Heart left ventricle (tissue), 16 donors: Measurements from ENCODE around the gene ZNF514. TPM values are rescaled to one million over a fixed set of nuclear protein-coding genes. Genes with fewer than 3 reads are reported as not detected.

Experiments used
- ATAC-seq, 4 donors: fragments of 200-7000 bp; cut with Tn5 transposase; one replicate each; pipeline ENCODE4 v1.9.1; 2020 to 2022; ENCODE audit warnings: moderate library complexity in 4 of 4, mild to moderate bottlenecking in 3 of 4, moderate number of reproducible peaks in 1 of 4
- DNase-seq, 5 donors: peaks; one replicate each; pipeline ENCODE4 v3.0.0-alpha.2; 2020
- H3K27ac ChIP-seq, 12 donors: fragments of 200-600 bp; sonication (generic) in 4 of 12; one replicate each; pipeline versions ENCODE4 v1.5.0 to v1.8.0; 2016 to 2022; ENCODE audit warnings: mild to moderate bottlenecking in 2 of 12
- H3K27me3 ChIP-seq, 9 donors: fragments of 200-600 bp; sonication (generic) in 2 of 9; one replicate each; pipeline versions ENCODE4 v1.5.1 to v1.8.0; 2016 to 2022; ENCODE audit warnings: mild to moderate bottlenecking in 3 of 9
- H3K36me3 ChIP-seq, 9 donors: fragments of 200-600 bp; sonication (generic) in 2 of 9; one replicate each; pipeline versions ENCODE4 v1.5.0 to v1.8.0; 2018 to 2022; ENCODE audit warnings: mild to moderate bottlenecking in 2 of 9
- H3K4me1 ChIP-seq, 12 donors: fragments of 200-600 bp; sonication (generic) in 4 of 12; one replicate each; pipeline versions ENCODE4 v1.5.0 to v1.8.0; 2016 to 2022; ENCODE audit warnings: mild to moderate bottlenecking in 3 of 12
- H3K4me3 ChIP-seq, 12 donors: fragments of 200-600 bp; sonication (generic) in 4 of 12; one replicate each; pipeline versions ENCODE4 v1.5.0 to v1.8.0; 2017 to 2022; ENCODE audit warnings: mild to moderate bottlenecking in 9 of 12, moderate library complexity in 4 of 12
- H3K9me3 ChIP-seq, 12 donors: fragments of 200-600 bp; sonication (generic) in 4 of 12; one replicate each; pipeline versions ENCODE4 v1.5.0 to v1.8.0; 2016 to 2022; ENCODE audit warnings: mild to moderate bottlenecking in 1 of 12
- POLR2A ChIP-seq, 2 donors: fragments of 450-650 bp; IDR thresholded peaks; one replicate each; pipeline ENCODE4 v1.6.1; 2017; ENCODE audit warnings: antibody characterized with exemption in 2 of 2, mild to moderate bottlenecking in 2 of 2, moderate library complexity in 2 of 2
- WGBS, 4 donors: extraction: QIAGEN DNeasy Blood & Tissue Kit in 2 of 4; methylation state at CpG; one replicate each; pipeline versions ENCODE4 v1.1.5 to v1.1.7; 2013 to 2018; 5-methylcytosine and 5-hydroxymethylcytosine counted together
- intact Hi-C, 10 donors: fragments of 100-400 bp; cut with DNase I; formaldehyde crosslinking; loops; one replicate each; pipeline versions ENCODE4 v1.11.1 to v1.14.2; 2022
- polyA plus RNA-seq, 2 donors: library from polyadenylated mRNA; stranded (reverse); fragments of 200-250 nt; gene quantifications; one replicate each; pipeline ENCODE4 v1.2.3, GENCODE V29; 2013
- total RNA-seq, 9 donors: library from RNA; depleted of rRNA in 2 of 9; stranded (reverse); fragments of >200 nt in 2 of 9; fragmentation: NEBNext Ultra II Directional in 3 of 9; extraction: Animal tissue kit (Norgen Biotek cat#: 25700) in 3 of 9; gene quantifications; one replicate each; pipeline versions ENCODE4 v1.1.0 to v1.2.4, GENCODE V29; 2016 to 2023
- TF ChIP-seq, protein P1 (sequence below), 12 donors: fragments of 200-600 bp; sonication (generic) in 4 of 12; IDR thresholded peaks; one replicate each; pipeline versions ENCODE4 v1.5.0 to v1.8.0; 2018 to 2022; ENCODE audit warnings: antibody characterized with exemption in 12 of 12, mild to moderate bottlenecking in 5 of 12
- donor health status: ischemic (EF 13 %, LVEDD 7.1; RV severe dilation, severe dysfunction).
- donor health status: healthy with polysubstance abuse.
- donor health status: DM: no; HTN: yes; CAD: no.
- donor health status: DM: no; HTN: no; CAD: no.
- donor health status: ischemic (EF 25% LVEDD 6.9; RV normal size, moderate dysfunction).
- donor health status: ischemic (EF 25% LVEDD 5.7; RV mildly dilated, moderate dysfunction).
- donor health status: healthy.
- donor health status: DM: yes; HTN: yes; CAD: no.
- donor health status: ischemic (EF 35%, LVEDD 5.7; RV mildly dilated, moderate dysfunction).
- donor health status: nonischemic (EF 11% LVEDD 7.7; RV severe dilation, severe dysfunction).
- donor health status: DM: yes; HTN: yes; CAD: no.
- donor health status: PGD.
- donor health status: ischemic (EF 29% LVEDD 5.4; RV normal size, mild dysfunction).
- donor health status: nonischemic (EF 23%, LVEDD 6.1; RV moderate dilation, normal function).

Gene ZNF514
- total and polyA plus RNA-seq, 11 donors = 6.1 to 16.8 (median 11.2) TPM

DNA sequence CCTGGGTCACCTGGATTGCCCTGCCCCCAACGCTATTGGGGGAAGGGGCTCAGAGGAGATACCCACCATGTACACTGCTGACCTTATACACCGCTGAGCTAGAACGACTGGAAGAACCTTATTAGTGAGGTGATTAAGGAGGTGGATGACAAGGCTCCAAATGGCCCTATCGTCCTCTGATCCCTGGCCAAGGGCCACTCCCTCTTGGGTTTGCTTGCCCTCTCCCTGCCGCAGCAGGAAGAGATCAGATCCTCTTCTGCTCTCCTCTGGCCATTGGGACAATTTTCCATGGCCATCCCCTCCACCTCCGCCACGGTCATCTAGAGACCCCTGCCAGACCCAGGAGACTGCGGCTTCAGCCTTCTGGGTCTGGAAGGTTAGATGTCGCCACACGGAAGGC lies 1.2 kb downstream of the ZNF514 start:
- Histone ChIP-seq H3K4me1 (peaks cover 4 to 22% (median 12%) of the 10 kb centered on the region in 12 donors), H3K27ac (peak overlapping the region in 6 of 12 donors; percentile 76 to 88 (median 80)), H3K27me3 (no peaks in the 10 kb centered on the region), H3K9me3 (peaks cover 0 to 24% (median 5%) of the 10 kb centered on the region in 12 donors), H3K36me3 (peaks cover 0 to 37% (median 25%) of the 10 kb centered on the region in 9 donors), H3K4me3 (peak overlapping the region; percentile 50 to 93 (median 81))
- ATAC-seq = no peak
- 51 to 71% (median 58%) methylated on average over 10 of the region's 10 CpGs for WGBS, 4 donors
- no peak for DNase-seq
- TF ChIP-seq, protein P1, sequence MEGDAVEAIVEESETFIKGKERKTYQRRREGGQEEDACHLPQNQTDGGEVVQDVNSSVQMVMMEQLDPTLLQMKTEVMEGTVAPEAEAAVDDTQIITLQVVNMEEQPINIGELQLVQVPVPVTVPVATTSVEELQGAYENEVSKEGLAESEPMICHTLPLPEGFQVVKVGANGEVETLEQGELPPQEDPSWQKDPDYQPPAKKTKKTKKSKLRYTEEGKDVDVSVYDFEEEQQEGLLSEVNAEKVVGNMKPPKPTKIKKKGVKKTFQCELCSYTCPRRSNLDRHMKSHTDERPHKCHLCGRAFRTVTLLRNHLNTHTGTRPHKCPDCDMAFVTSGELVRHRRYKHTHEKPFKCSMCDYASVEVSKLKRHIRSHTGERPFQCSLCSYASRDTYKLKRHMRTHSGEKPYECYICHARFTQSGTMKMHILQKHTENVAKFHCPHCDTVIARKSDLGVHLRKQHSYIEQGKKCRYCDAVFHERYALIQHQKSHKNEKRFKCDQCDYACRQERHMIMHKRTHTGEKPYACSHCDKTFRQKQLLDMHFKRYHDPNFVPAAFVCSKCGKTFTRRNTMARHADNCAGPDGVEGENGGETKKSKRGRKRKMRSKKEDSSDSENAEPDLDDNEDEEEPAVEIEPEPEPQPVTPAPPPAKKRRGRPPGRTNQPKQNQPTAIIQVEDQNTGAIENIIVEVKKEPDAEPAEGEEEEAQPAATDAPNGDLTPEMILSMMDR (IDR thresholded peaks at IDR 0.05) = no peak
- no peak for TF ChIP-seq POLR2A (IDR thresholded peaks at IDR 0.05)
- intact Hi-C loops = loop anchor here in 4 of 10 donors (2.0 to 5.0 kb wide), 2 partner anchors 36 kb away; partner anchors contain the start of gene MRPS5 (in 3 of the 4)

DNA sequence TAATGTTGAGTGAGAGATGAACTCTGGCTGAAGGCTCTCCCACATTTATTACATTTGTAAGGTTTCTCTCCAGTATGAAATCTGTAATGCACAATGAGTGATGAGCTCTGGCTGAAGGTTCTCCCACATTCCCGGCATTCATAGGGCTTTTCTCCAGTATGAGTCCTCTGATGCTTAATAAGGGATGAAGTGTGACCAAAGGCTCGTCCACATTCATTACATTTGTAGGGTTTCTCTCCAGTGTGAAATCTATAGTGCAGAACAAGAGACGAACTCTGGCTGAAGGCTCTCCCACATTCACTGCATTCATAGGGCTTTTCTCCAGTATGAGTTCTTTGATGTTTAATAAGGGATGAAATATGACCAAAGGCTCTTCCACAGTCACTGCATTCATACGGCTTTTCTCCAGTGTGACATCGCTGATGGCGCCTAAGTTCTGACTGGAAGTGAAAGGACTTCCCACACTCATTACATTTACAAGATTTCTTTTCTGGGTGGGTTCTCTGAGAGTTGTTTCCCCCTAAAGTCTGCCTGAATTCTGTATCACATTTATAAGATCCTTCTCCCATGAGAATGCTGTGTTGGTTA lies 10.2 kb downstream of the ZNF514 start:
- no peaks in the 10 kb centered on the region for H3K4me1 ChIP-seq
- intact Hi-C loops = no loop called here
- no peak for TF ChIP-seq POLR2A (IDR thresholded peaks at IDR 0.05)
- TF ChIP-seq, protein P1 (IDR thresholded peaks at IDR 0.05) = no peak
- no peak for DNase-seq
- 92 to 99% (median 95%) methylated on average over 6 of the region's 6 CpGs for WGBS, 4 donors
- no peak for ATAC-seq
- H3K4me3 ChIP-seq = no peak overlapping the region
- H3K27me3 ChIP-seq = no peaks in the 10 kb centered on the region
- no peak overlapping the region for H3K27ac ChIP-seq
- H3K36me3 ChIP-seq = peaks cover 15 to 99% (median 51%) of the 10 kb centered on the region in 9 donors
- H3K9me3 ChIP-seq = peaks cover 0 to 100% (median 92%) of the 10 kb centered on the region in 12 donors

DNA sequence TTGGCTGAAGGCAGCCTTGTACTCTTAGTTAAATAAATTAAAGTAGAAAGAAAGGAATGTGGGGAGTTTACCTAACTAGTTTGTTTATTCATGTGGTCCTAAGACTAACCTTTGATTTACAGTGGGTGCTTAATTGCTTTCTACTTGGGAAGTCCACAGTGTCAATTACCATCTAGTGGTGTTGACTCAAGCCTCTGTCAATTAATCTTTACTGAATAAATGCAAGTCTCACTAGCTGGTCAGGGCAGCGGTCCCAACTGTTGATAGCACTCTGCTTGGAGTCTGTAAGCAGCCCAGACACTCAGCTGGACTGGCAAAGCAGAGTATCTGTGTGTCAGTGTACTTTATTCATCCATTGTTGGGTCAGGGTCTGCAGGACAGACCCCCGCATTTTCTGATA lies 15.8 kb downstream of the ZNF514 start:
- no peaks in the 10 kb centered on the region for H3K4me1 ChIP-seq
- no peaks in the 10 kb centered on the region for H3K27me3 ChIP-seq
- 96 to 100% (median 98%) methylated on average over 2 of the region's 2 CpGs for WGBS, 4 donors
- peaks cover 0 to 66% (median 0%) of the 10 kb centered on the region in 9 donors for H3K36me3 ChIP-seq
- ATAC-seq (no peak), DNase-seq (no peak)
- intact Hi-C loops = no loop called here
- H3K27ac ChIP-seq = no peak overlapping the region
- H3K9me3 ChIP-seq = peaks cover 4 to 99% (median 80%) of the 10 kb centered on the region in 12 donors
- H3K4me3 ChIP-seq = no peak overlapping the region
- no peak for TF ChIP-seq POLR2A (IDR thresholded peaks at IDR 0.05)
- TF ChIP-seq, protein P1 (IDR thresholded peaks at IDR 0.05) = no peak

DNA sequence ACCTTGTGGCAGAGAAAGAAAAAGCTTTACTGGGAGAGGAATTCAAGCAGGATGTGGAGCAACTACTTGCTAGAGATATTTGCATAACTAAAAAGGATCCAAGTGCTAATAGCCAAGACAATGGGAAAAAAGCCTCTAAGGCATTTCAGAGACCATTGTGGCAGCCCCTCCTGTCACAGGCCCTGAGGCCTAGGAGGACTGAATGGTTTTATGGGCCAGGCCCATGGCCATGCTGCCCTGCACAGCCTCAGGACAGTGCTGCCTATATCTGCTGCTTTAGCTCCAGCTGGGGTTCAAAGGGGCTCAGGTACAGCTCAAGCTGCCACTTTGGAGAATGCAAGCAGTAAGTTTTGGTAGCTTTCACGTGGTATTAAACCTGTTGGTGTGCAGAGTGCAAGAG lies 20.9 kb downstream of the ZNF514 start:
- peaks cover 0 to 20% (median 0%) of the 10 kb centered on the region in 9 donors for H3K36me3 ChIP-seq
- ATAC-seq (no peak), DNase-seq (no peak)
- H3K27me3 ChIP-seq = no peaks in the 10 kb centered on the region
- WGBS, 4 donors = 77 to 89% (median 82%) methylated on average over 1 of the region's 1 CpG
- H3K4me3 ChIP-seq = no peak overlapping the region
- no peak for TF ChIP-seq POLR2A (IDR thresholded peaks at IDR 0.05)
- TF ChIP-seq, protein P1 (IDR thresholded peaks at IDR 0.05) = no peak
- intact Hi-C loops = no loop called here
- H3K27ac ChIP-seq = no peak overlapping the region
- no peaks in the 10 kb centered on the region for H3K4me1 ChIP-seq
- peaks cover 0 to 66% (median 30%) of the 10 kb centered on the region in 12 donors for H3K9me3 ChIP-seq
